Heart left ventricle (tissue), 16 donors: ENCODE data around the gene ST7. TPM values are rescaled to one million over a fixed set of nuclear protein-coding genes. Genes with fewer than 3 reads are reported as not detected.

Experiments used
- ATAC-seq, 4 donors: fragments of 200-7000 bp; cut with Tn5 transposase; one replicate each; pipeline ENCODE4 v1.9.1; 2020 to 2022; ENCODE audit warnings: moderate library complexity in 4 of 4, mild to moderate bottlenecking in 3 of 4, moderate number of reproducible peaks in 1 of 4
- DNase-seq, 5 donors: peaks; one replicate each; pipeline ENCODE4 v3.0.0-alpha.2; 2020
- H3K27ac ChIP-seq, 12 donors: fragments of 200-600 bp; sonication (generic) in 4 of 12; one replicate each; pipeline versions ENCODE4 v1.5.0 to v1.8.0; 2016 to 2022; ENCODE audit warnings: mild to moderate bottlenecking in 2 of 12
- H3K27me3 ChIP-seq, 9 donors: fragments of 200-600 bp; sonication (generic) in 2 of 9; one replicate each; pipeline versions ENCODE4 v1.5.1 to v1.8.0; 2016 to 2022; ENCODE audit warnings: mild to moderate bottlenecking in 3 of 9
- H3K36me3 ChIP-seq, 9 donors: fragments of 200-600 bp; sonication (generic) in 2 of 9; one replicate each; pipeline versions ENCODE4 v1.5.0 to v1.8.0; 2018 to 2022; ENCODE audit warnings: mild to moderate bottlenecking in 2 of 9
- H3K4me1 ChIP-seq, 12 donors: fragments of 200-600 bp; sonication (generic) in 4 of 12; one replicate each; pipeline versions ENCODE4 v1.5.0 to v1.8.0; 2016 to 2022; ENCODE audit warnings: mild to moderate bottlenecking in 3 of 12
- H3K4me3 ChIP-seq, 12 donors: fragments of 200-600 bp; sonication (generic) in 4 of 12; one replicate each; pipeline versions ENCODE4 v1.5.0 to v1.8.0; 2017 to 2022; ENCODE audit warnings: mild to moderate bottlenecking in 9 of 12, moderate library complexity in 4 of 12
- H3K9me3 ChIP-seq, 12 donors: fragments of 200-600 bp; sonication (generic) in 4 of 12; one replicate each; pipeline versions ENCODE4 v1.5.0 to v1.8.0; 2016 to 2022; ENCODE audit warnings: mild to moderate bottlenecking in 1 of 12
- POLR2A ChIP-seq, 2 donors: fragments of 450-650 bp; IDR thresholded peaks; one replicate each; pipeline ENCODE4 v1.6.1; 2017; ENCODE audit warnings: antibody characterized with exemption in 2 of 2, mild to moderate bottlenecking in 2 of 2, moderate library complexity in 2 of 2
- WGBS, 4 donors: extraction: QIAGEN DNeasy Blood & Tissue Kit in 2 of 4; methylation state at CpG; one replicate each; pipeline versions ENCODE4 v1.1.5 to v1.1.7; 2013 to 2018; 5-methylcytosine and 5-hydroxymethylcytosine counted together
- intact Hi-C, 10 donors: fragments of 100-400 bp; cut with DNase I; formaldehyde crosslinking; loops; one replicate each; pipeline versions ENCODE4 v1.11.1 to v1.14.2; 2022
- polyA plus RNA-seq, 2 donors: library from polyadenylated mRNA; stranded (reverse); fragments of 200-250 nt; gene quantifications; one replicate each; pipeline ENCODE4 v1.2.3, GENCODE V29; 2013
- total RNA-seq, 9 donors: library from RNA; depleted of rRNA in 2 of 9; stranded (reverse); fragments of >200 nt in 2 of 9; fragmentation: NEBNext Ultra II Directional in 3 of 9; extraction: Animal tissue kit (Norgen Biotek cat#: 25700) in 3 of 9; gene quantifications; one replicate each; pipeline versions ENCODE4 v1.1.0 to v1.2.4, GENCODE V29; 2016 to 2023
- TF ChIP-seq, protein P1 (sequence below), 12 donors: fragments of 200-600 bp; sonication (generic) in 4 of 12; IDR thresholded peaks; one replicate each; pipeline versions ENCODE4 v1.5.0 to v1.8.0; 2018 to 2022; ENCODE audit warnings: antibody characterized with exemption in 12 of 12, mild to moderate bottlenecking in 5 of 12
- donor health status: ischemic (EF 13 %, LVEDD 7.1; RV severe dilation, severe dysfunction).
- donor health status: healthy with polysubstance abuse.
- donor health status: DM: no; HTN: yes; CAD: no.
- donor health status: DM: no; HTN: no; CAD: no.
- donor health status: ischemic (EF 25% LVEDD 6.9; RV normal size, moderate dysfunction).
- donor health status: ischemic (EF 25% LVEDD 5.7; RV mildly dilated, moderate dysfunction).
- donor health status: healthy.
- donor health status: DM: yes; HTN: yes; CAD: no.
- donor health status: ischemic (EF 35%, LVEDD 5.7; RV mildly dilated, moderate dysfunction).
- donor health status: nonischemic (EF 11% LVEDD 7.7; RV severe dilation, severe dysfunction).
- donor health status: DM: yes; HTN: yes; CAD: no.
- donor health status: PGD.
- donor health status: ischemic (EF 29% LVEDD 5.4; RV normal size, mild dysfunction).
- donor health status: nonischemic (EF 23%, LVEDD 6.1; RV moderate dilation, normal function).

ST7 gene
- total and polyA plus RNA-seq, 11 donors: 16.0 to 41.3 (median 25.5) TPM

- WGBS, 4 donors: 64 to 71% (median 67%) methylated on average over 5 of the region's 5 CpGs
- H3K4me3 ChIP-seq: no peak overlapping the region
- intact Hi-C loops: loop anchor here in 1 of 10 donors (10.0 kb wide), 1 partner anchor 462 kb away; no protein-coding TSS in a partner anchor
- H3K36me3 ChIP-seq: peaks cover 0 to 42% (median 20%) of the 10 kb centered on the region in 9 donors
- ATAC-seq: no peak
- H3K27ac ChIP-seq: no peak overlapping the region
- no peaks in the 10 kb centered on the region for H3K4me1 ChIP-seq
- no peaks in the 10 kb centered on the region for H3K9me3 ChIP-seq
- TF ChIP-seq, protein P1, sequence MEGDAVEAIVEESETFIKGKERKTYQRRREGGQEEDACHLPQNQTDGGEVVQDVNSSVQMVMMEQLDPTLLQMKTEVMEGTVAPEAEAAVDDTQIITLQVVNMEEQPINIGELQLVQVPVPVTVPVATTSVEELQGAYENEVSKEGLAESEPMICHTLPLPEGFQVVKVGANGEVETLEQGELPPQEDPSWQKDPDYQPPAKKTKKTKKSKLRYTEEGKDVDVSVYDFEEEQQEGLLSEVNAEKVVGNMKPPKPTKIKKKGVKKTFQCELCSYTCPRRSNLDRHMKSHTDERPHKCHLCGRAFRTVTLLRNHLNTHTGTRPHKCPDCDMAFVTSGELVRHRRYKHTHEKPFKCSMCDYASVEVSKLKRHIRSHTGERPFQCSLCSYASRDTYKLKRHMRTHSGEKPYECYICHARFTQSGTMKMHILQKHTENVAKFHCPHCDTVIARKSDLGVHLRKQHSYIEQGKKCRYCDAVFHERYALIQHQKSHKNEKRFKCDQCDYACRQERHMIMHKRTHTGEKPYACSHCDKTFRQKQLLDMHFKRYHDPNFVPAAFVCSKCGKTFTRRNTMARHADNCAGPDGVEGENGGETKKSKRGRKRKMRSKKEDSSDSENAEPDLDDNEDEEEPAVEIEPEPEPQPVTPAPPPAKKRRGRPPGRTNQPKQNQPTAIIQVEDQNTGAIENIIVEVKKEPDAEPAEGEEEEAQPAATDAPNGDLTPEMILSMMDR (IDR thresholded peaks at IDR 0.05): no peak
- TF ChIP-seq POLR2A (IDR thresholded peaks at IDR 0.05): no peak
- no peak for DNase-seq
- H3K27me3 ChIP-seq: no peaks in the 10 kb centered on the region
Measured at GRCh38 chr7:116922545-116922944, 30.8 kb upstream of the ST7 start.

DNA sequence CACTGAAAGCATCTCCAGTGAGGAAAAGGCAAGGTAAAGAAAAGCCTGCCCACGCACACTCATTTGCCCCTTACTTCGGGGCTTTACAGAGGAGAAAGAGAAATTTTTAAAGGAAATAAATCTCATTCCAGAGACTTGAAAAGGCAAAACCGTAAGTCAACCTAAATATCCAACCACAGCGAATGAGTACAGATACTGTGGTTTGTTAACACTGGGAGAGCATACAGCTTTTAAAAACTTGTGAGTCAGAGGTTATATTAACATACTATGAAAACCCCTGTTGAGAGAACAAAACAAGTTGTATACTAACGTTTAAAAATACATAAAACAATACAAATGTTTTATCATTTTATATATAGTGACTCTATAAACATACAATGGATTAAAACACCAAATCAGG lies 28.6 kb upstream of the ST7 start:
- Histone ChIP-seq H3K36me3 (peaks cover 0 to 20% (median 0%) of the 10 kb centered on the region in 9 donors), H3K9me3 (no peaks in the 10 kb centered on the region), H3K27me3 (no peaks in the 10 kb centered on the region), H3K4me1 (no peaks in the 10 kb centered on the region), H3K4me3 (no peak overlapping the region), H3K27ac (no peak overlapping the region)
- WGBS, 4 donors: 78 to 84% (median 82%) methylated on average over 5 of the region's 5 CpGs
- TF ChIP-seq POLR2A (IDR thresholded peaks at IDR 0.05): no peak
- TF ChIP-seq, protein P1 (IDR thresholded peaks at IDR 0.05): no peak
- intact Hi-C loops: loop anchor here in 1 of 10 donors (10.0 kb wide), 1 partner anchor 460 kb away; no protein-coding TSS in a partner anchor
- no peak for DNase-seq
- no peak for ATAC-seq

- Histone ChIP-seq H3K36me3 (no peaks in the 10 kb centered on the region), H3K4me1 (peaks cover 0 to 9% (median 0%) of the 10 kb centered on the region in 12 donors), H3K4me3 (no peak overlapping the region), H3K9me3 (no peaks in the 10 kb centered on the region), H3K27ac (no peak overlapping the region), H3K27me3 (no peaks in the 10 kb centered on the region)
- 65 to 78% (median 68%) methylated on average over 3 of the region's 3 CpGs for WGBS, 4 donors
- DNase-seq: no peak
- TF ChIP-seq, protein P1 (IDR thresholded peaks at IDR 0.05): no peak
- no peak for TF ChIP-seq POLR2A (IDR thresholded peaks at IDR 0.05)
- intact Hi-C loops: loop anchor here in 2 of 10 donors (2.0 to 10.0 kb wide), 2 partner anchors 200 to 456 kb away; no protein-coding TSS in a partner anchor
- no peak for ATAC-seq
Measured at GRCh38 chr7:116929021-116929420, 24.3 kb upstream of the ST7 start.

DNA sequence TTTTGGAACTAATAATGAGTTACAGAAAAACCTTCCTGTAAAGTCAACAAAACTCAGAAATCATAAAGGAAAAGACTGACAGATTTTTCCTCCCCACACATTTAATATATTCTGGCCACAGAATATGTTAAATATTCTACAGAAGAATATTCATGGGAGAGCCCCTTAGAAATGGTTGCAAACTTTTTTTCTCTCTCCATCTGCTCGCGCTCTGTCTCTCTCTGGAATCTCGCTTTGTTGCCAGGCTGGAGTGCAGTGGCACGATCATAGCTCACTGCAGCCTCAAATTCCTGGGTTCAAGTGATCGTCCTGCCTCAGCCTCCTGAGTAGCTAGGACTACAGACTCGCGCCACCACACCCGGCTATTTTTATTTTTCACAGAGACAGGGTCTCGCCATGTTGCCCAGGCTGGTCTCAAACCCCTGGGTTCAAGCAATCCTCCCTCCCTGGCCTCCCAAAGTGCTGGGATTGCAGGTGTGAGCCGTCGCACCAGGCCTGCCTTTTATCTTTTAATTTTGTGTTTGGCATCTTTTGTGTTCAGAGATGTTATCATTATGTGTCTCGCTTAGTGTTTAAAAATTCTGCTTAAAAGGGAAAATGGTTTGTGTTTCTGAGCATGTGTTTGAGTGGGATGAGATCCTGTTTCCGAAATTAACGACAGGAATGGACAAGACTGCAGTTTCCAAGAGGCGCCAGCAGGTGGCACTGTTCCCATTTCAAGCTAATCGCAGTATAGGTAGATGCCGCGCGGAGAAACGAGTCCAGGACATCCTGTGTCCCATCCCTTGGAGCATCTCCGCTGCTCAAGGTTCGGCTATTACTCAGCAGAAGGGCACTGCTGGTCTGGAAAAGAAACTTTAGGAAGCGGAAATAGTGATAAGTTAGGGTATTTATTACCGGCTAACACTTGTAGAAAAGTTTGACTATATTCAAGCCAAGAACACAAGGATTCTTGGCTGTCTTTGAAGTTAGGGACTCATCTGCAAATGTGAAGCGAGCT lies 23.1 kb upstream of the ST7 start:
- H3K4me3 ChIP-seq: no peak overlapping the region
- ATAC-seq (peak in 3 of 4 donors; percentile 89 to 92 (median 89)), DNase-seq (peak; percentile 75 to 87 (median 81))
- no peak overlapping the region for H3K27ac ChIP-seq
- intact Hi-C loops: loop anchor here (1.0 to 10.0 kb wide), 12 partner anchors 52 to 455 kb away; no protein-coding TSS in a partner anchor
- H3K9me3 ChIP-seq: no peaks in the 10 kb centered on the region
- peaks cover 0 to 9% (median 0%) of the 10 kb centered on the region in 12 donors for H3K4me1 ChIP-seq
- 29 to 35% (median 32%) methylated on average over 25 of the region's 25 CpGs for WGBS, 4 donors
- no peaks in the 10 kb centered on the region for H3K27me3 ChIP-seq
- TF ChIP-seq POLR2A (IDR thresholded peaks at IDR 0.05): no peak
- TF ChIP-seq, protein P1 (IDR thresholded peaks at IDR 0.05): peak; percentile 91 to 98 (median 94)
- no peaks in the 10 kb centered on the region for H3K36me3 ChIP-seq
